Measurements from ENCODE around the gene TFF3. TPM values are rescaled to one million over a fixed set of nuclear protein-coding genes. Genes with fewer than 3 reads are reported as not detected.

TFF3 gene
- total RNA-seq, 4 donors from 2014 or later: 178 to 1,063 (median 636) TPM

DNA sequence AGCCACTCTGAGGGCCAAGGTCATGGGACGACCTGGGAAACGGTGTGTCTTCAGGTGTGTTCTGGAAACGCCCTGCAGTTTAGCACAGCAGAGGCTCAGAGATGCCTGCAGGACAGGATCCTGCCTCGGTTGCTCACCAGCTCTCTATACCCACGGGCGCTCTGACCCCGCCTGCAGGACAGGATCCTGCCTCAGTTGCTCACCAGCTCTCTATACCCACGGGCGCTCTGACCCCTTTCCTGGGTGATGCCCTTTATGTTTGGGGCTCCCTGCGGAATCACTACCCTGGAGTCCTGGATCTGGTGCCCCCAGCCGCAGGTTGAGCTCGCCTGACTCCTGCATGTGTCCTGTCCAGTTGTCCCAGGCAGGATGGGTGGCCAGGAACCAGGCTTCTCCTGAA, 32.5 kb downstream of the TFF3 start:
- Histone ChIP-seq H3K27me3 (no peaks in the 10 kb centered on the region), H3K36me3 (peaks cover 0 to 56% (median 0%) of the 10 kb centered on the region in 3 donors), H3K4me3 (no peak overlapping the region), H3K4me1 (peaks cover 0 to 3% (median 0%) of the 10 kb centered on the region in 4 donors), H3K9me3 (no peaks in the 10 kb centered on the region), H3K27ac (no peak overlapping the region)
- DNase-seq: no peak
- no peak for TF ChIP-seq POLR2A (IDR thresholded peaks at IDR 0.05)

DNA sequence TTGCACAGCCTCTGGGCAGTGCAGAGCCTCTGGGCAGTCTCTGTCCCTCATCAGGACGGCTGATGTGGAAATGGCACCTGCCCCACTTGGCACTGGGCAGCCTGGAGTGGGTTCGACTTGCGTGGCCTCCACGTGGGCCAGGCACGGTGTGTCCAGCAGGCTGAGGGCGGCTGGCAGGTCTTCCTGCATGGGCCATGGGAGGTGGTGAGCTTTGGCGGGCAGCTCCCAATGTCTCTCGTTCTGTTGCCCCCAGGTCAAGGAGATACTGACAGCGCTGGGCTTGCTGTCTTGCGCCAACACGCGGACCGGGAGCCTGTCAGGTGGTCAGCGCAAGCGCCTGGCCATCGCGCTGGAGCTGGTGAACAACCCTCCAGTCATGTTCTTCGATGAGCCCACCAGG, 33.2 kb downstream of the TFF3 start:
- TF ChIP-seq POLR2A (IDR thresholded peaks at IDR 0.05): no peak
- TF ChIP-seq, protein P1, sequence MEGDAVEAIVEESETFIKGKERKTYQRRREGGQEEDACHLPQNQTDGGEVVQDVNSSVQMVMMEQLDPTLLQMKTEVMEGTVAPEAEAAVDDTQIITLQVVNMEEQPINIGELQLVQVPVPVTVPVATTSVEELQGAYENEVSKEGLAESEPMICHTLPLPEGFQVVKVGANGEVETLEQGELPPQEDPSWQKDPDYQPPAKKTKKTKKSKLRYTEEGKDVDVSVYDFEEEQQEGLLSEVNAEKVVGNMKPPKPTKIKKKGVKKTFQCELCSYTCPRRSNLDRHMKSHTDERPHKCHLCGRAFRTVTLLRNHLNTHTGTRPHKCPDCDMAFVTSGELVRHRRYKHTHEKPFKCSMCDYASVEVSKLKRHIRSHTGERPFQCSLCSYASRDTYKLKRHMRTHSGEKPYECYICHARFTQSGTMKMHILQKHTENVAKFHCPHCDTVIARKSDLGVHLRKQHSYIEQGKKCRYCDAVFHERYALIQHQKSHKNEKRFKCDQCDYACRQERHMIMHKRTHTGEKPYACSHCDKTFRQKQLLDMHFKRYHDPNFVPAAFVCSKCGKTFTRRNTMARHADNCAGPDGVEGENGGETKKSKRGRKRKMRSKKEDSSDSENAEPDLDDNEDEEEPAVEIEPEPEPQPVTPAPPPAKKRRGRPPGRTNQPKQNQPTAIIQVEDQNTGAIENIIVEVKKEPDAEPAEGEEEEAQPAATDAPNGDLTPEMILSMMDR (IDR thresholded peaks at IDR 0.05): no peak
- H3K4me3 ChIP-seq: no peak overlapping the region
- no peaks in the 10 kb centered on the region for H3K27me3 ChIP-seq
- H3K36me3 ChIP-seq: peaks cover 0 to 55% (median 0%) of the 10 kb centered on the region in 3 donors
- no peak for DNase-seq
- H3K27ac ChIP-seq: no peak overlapping the region
- peaks cover 0 to 3% (median 0%) of the 10 kb centered on the region in 4 donors for H3K4me1 ChIP-seq
- no peaks in the 10 kb centered on the region for H3K9me3 ChIP-seq

DNA sequence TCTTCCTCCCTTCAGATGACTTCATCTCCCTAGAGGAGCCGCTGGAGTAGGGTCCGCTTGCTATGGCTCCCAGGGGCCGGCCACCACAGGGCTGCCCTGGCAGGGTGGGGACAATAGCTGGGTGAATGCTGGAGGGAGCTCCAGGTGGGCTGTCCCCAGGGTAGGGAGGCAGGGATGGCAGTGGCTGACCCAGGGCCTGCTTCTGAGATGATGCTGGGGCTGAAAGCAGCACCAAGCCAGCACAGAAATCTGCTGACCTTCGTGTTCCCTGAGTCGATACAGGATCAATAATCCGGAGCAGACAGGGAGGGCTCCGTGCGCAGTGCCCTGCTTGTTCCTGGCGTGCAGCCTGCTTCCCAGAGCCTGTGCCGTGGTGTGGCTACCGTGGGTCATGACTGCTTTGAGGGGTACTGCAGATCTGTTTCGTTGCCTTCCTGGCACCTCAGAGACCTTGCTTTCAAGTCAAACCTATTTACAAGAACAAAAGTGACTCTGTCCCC, 34.0 kb downstream of the TFF3 start:
- no peak overlapping the region for H3K27ac ChIP-seq
- no peaks in the 10 kb centered on the region for H3K4me1 ChIP-seq
- H3K27me3 ChIP-seq: no peaks in the 10 kb centered on the region
- peaks cover 0 to 53% (median 0%) of the 10 kb centered on the region in 3 donors for H3K36me3 ChIP-seq
- H3K9me3 ChIP-seq: no peaks in the 10 kb centered on the region
- no peak overlapping the region for H3K4me3 ChIP-seq
- DNase-seq: no peak
- TF ChIP-seq, protein P1 (IDR thresholded peaks at IDR 0.05): no peak

DNA sequence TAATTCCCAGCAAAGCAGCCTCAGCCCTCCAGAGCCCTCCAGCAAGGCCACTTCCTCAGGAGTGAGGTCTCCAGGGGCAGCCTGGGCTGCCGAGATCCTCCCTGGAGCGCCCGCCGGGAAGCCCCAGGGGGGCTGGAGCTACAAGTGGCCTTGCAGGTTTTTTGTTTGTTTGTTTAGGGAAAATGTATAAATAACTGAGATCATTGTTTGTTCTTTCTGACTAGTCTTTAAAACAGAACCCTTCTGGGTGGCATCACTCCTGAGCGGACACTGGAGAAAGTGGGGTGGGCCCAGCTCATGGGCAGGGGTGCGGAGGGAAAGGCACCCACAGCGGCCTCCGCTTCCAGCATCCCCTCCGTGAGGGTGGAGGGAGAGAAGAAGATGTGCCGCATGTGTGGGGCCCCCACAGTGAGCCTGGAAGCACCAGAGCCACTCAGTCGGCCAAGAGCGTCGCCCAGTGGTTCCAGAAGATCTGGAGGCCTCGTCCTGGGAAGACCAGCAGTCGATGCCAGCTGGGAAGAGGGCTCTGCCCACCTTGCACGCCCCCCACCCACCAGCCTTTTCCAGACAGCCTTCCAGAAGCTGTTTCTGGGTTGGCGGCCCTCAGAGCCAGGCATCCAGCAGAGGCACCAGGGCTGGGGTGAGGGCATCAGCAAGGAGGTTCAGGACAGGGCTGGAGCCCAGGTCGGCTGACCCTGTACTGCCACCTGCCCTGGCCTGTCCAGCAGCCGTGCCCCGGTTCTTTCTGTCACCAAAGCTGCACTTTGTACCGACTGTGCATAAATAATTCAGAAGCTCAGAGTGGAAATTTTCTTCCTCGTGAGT, 34.6 kb downstream of the TFF3 start:
- peaks cover 0 to 56% (median 0%) of the 10 kb centered on the region in 3 donors for H3K36me3 ChIP-seq
- no peaks in the 10 kb centered on the region for H3K9me3 ChIP-seq
- H3K4me3 ChIP-seq: no peak overlapping the region
- H3K27ac ChIP-seq: no peak overlapping the region
- no peaks in the 10 kb centered on the region for H3K27me3 ChIP-seq
- no peak for DNase-seq
- no peak for TF ChIP-seq POLR2A (IDR thresholded peaks at IDR 0.05)
- TF ChIP-seq, protein P1 (IDR thresholded peaks at IDR 0.05): no peak
- no peaks in the 10 kb centered on the region for H3K4me1 ChIP-seq

DNA sequence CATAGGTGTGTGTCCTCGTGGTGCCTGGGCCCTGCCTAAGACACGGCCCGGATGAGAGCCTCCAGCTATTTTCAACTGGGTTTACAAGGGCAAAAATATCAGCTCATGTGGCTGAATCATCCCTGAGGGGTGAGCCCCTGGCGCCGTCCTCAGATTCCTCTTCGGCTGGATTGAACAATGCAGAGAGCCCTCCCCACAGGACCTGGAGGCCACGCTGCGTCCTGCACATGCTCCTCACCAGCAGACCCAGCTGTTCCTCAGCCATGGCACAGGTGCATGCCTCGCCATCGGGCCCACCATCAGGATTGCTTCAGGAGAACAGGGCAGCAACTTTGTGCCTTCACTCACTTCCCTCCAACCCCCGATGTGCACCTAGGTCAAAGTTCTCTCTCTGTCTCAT, 35.3 kb downstream of the TFF3 start:
- no peak overlapping the region for H3K4me3 ChIP-seq
- peaks cover 0 to 53% (median 0%) of the 10 kb centered on the region in 3 donors for H3K36me3 ChIP-seq
- no peaks in the 10 kb centered on the region for H3K4me1 ChIP-seq
- TF ChIP-seq, protein P1 (IDR thresholded peaks at IDR 0.05): no peak
- no peak overlapping the region for H3K27ac ChIP-seq
- no peaks in the 10 kb centered on the region for H3K27me3 ChIP-seq
- H3K9me3 ChIP-seq: no peaks in the 10 kb centered on the region
- no peak for DNase-seq

DNA sequence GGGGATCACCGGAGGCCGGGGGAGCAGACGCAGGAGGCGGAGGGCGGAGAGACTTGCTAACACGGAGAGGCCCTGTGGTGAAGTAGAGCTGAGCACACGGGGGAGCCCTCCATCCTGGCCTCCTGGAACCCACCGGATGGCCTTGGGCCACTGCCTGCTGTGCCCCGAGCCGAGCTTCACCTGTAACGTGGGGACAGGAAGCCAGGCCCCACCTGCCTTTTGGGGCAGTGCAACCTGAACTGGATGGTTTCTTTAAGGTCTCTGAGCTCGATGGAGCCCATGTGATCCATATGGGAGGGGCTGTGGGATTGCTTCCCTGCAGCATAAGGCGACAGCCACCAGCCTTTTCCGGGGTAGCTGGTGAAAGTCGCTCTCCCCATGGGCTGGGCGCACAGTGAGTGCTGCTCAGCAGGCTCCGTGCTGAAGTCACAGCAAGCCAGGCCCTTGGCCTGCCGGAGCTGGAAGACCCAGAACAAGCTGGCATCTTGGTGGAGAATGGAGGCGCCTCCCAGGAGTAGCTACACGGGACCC, 35.8 kb downstream of the TFF3 start:
- TF ChIP-seq, protein P1 (IDR thresholded peaks at IDR 0.05): no peak
- TF ChIP-seq POLR2A (IDR thresholded peaks at IDR 0.05): no peak
- Histone ChIP-seq H3K27ac (no peak overlapping the region), H3K4me1 (no peaks in the 10 kb centered on the region), H3K4me3 (no peak overlapping the region), H3K9me3 (no peaks in the 10 kb centered on the region), H3K36me3 (peaks cover 0 to 50% (median 0%) of the 10 kb centered on the region in 3 donors), H3K27me3 (no peaks in the 10 kb centered on the region)
- no peak for DNase-seq

Data from Peyer's patch (tissue), 4 donors.